NCI-H2029 (cell line): ENCODE data around the gene APBA2.

Source experiments
- DNase-seq: peaks from one replicate; lab custom pipeline; 2025; lab: John Stamatoyannopoulos, UW

Gene APBA2

GRCh38 chr15:29058903-29059539 lies 173.2 kb downstream of the APBA2 start:
- DNase-seq, result no peak

GRCh38 chr15:29059871-29060640 lies 174.3 kb downstream of the APBA2 start:
- no peak for DNase-seq

- DNase-seq, result no peak
These were observed 176.0 kb downstream of the APBA2 start for GRCh38 chr15:29061746-29062145.

GRCh38 chr15:29062179-29062591 lies 176.4 kb downstream of the APBA2 start:
- DNase-seq, result no peak

GRCh38 chr15:29062626-29063025 lies 176.9 kb downstream of the APBA2 start:
- no peak for DNase-seq

GRCh38 chr15:29063646-29064045 lies 177.9 kb downstream of the APBA2 start:
- no peak for DNase-seq

- peak; percentile 4 for DNase-seq
These were observed 178.5 kb downstream of the APBA2 start for GRCh38 chr15:29064290-29064689.

GRCh38 chr15:29064731-29065130 lies 179.0 kb downstream of the APBA2 start:
- no peak for DNase-seq

GRCh38 chr15:29065571-29065970 lies 179.8 kb downstream of the APBA2 start:
- no peak for DNase-seq

GRCh38 chr15:29066310-29066709 lies 180.5 kb downstream of the APBA2 start:
- DNase-seq, result no peak

GRCh38 chr15:29066838-29067237 lies 181.1 kb downstream of the APBA2 start:
- DNase-seq, result no peak

- no peak for DNase-seq
These were observed 182.2 kb downstream of the APBA2 start for GRCh38 chr15:29067949-29068348.

- DNase-seq, result no peak
These were observed 184.9 kb downstream of the APBA2 start for GRCh38 chr15:29070471-29071231.

GRCh38 chr15:29071232-29071881 lies 185.6 kb downstream of the APBA2 start:
- DNase-seq, result no peak

GRCh38 chr15:29071882-29072273 lies 186.1 kb downstream of the APBA2 start:
- DNase-seq, result no peak

- no peak for DNase-seq
These were observed 186.7 kb downstream of the APBA2 start for GRCh38 chr15:29072444-29072843.

GRCh38 chr15:29074045-29074444 lies 188.3 kb downstream of the APBA2 start:
- DNase-seq, result peak; percentile 60

- no peak for DNase-seq
These were observed 192.8 kb downstream of the APBA2 start for GRCh38 chr15:29078541-29078940.

- DNase-seq, result no peak
These were observed 193.7 kb downstream of the APBA2 start for GRCh38 chr15:29079479-29079878.

- DNase-seq, result no peak
These were observed 196.0 kb downstream of the APBA2 start for GRCh38 chr15:29081781-29082180.

GRCh38 chr15:29083161-29083560 lies 197.4 kb downstream of the APBA2 start:
- DNase-seq, result no peak

- DNase-seq, result no peak
These were observed 198.1 kb downstream of the APBA2 start for GRCh38 chr15:29083858-29084257.
